ENCODE measurements around the gene CALM3.
A peak's percentile ranks its signal among the peaks of the same experiment; 100 is the strongest.

Gene CALM3

DNA sequence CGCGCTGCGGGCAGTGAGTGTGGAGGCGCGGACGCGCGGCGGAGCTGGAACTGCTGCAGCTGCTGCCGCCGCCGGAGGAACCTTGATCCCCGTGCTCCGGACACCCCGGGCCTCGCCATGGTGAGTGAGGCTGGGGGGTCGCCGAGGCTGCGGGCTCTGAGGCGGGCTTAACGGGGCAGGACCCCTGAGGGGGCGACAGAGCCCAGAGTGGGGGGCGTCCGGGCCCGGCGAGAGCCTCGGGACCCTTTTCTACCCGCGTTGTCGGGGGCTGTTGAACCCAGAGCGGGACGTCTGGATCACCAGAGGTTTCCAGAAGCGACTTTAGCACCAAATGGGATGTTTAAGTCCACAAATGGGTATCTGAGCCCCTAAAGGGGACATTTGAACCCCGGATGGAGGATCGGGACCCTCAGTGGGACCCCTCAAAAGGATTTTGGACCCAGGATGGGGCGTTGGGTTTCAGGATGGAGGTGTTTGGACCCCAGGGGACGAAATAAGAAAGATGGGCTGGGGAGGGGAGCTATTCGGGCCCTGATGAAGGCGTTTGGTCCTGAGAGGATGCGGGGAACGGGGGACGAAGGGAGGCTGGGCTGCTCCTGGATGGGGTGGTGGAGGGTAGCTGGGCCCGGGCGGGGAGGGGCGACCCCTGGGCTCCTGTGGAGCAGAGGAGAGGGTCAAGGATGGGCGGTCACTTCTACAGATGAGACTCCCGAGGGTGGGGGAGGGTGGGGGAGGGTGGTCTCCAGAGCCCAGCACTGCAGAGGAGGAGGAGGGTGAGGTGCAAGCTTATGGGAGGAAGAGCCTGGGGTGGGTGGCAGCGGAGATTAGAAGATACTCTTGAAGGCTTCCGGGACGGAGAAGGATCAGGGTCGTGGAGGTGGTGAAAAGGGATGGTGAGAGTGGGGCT is at the start of gene CALM3:
TSS of gene CALM3 (plus strand) at position 13 of the 907 bp plus-strand sequence. CDS start at position 118, 105 bp downstream.
- H3K36me3 ChIP-seq (replicated peaks; ENCODE audit: insufficient read depth, low read length) = no peaks in the 10 kb centered on the region
- peak within 1 kb of the TSS; percentile 92 for H3K27ac ChIP-seq (ENCODE audit: low read length)
- DNase-seq = no peak
- H4K20me1 ChIP-seq (ENCODE audit: insufficient read depth, low read length) = peaks cover 25% of the 10 kb centered on the region
- H3K9me2 ChIP-seq (replicated peaks; ENCODE audit: insufficient read depth, low read length) = no peaks in the 10 kb centered on the region
- H3F3A ChIP-seq (ENCODE audit: insufficient read depth, low read length) = 0 out of 2 replicates have a peak, but pooled peaks cover 3% of the 10 kb centered on the region
- peaks cover 13% of the 10 kb centered on the region for H3K4me1 ChIP-seq (ENCODE audit: low read length)
- no peaks in the 10 kb centered on the region for H3K27me3 ChIP-seq (replicated peaks; ENCODE audit: insufficient read depth, low read length)
- peak within 1 kb of the TSS; percentile 99 for H3K4me3 ChIP-seq (ENCODE audit: low read length)
- peaks cover 48% of the 10 kb centered on the region for H3K79me2 ChIP-seq (ENCODE audit: low read length)
- peak within 1 kb of the TSS; percentile 94 for H2AFZ ChIP-seq (ENCODE audit: low read length)
- H3K9me3 ChIP-seq (replicated peaks; ENCODE audit: insufficient read depth, low read length) = no peaks in the 10 kb centered on the region
- peak within 1 kb of the TSS; percentile 99 for H3K9ac ChIP-seq (ENCODE audit: low read length)
- TF ChIP-seq EZH2phosphoT487 (IDR thresholded peaks at IDR 0.05; ENCODE audit: low read length) = no peak
- no peak for TF ChIP-seq EZH2 (optimal IDR thresholded peaks at IDR 0.05; ENCODE audit: low read depth, low read length)
- TF ChIP-seq, protein P1, sequence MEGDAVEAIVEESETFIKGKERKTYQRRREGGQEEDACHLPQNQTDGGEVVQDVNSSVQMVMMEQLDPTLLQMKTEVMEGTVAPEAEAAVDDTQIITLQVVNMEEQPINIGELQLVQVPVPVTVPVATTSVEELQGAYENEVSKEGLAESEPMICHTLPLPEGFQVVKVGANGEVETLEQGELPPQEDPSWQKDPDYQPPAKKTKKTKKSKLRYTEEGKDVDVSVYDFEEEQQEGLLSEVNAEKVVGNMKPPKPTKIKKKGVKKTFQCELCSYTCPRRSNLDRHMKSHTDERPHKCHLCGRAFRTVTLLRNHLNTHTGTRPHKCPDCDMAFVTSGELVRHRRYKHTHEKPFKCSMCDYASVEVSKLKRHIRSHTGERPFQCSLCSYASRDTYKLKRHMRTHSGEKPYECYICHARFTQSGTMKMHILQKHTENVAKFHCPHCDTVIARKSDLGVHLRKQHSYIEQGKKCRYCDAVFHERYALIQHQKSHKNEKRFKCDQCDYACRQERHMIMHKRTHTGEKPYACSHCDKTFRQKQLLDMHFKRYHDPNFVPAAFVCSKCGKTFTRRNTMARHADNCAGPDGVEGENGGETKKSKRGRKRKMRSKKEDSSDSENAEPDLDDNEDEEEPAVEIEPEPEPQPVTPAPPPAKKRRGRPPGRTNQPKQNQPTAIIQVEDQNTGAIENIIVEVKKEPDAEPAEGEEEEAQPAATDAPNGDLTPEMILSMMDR (IDR thresholded peaks at IDR 0.05; ENCODE audit: low read length) = no peak
- H3K4me2 ChIP-seq (ENCODE audit: low read depth, low read length) = peak within 1 kb of the TSS; percentile 81

- TF ChIP-seq EZH2 (optimal IDR thresholded peaks at IDR 0.05; ENCODE audit: low read depth, low read length) = no peak
- TF ChIP-seq EZH2phosphoT487 (IDR thresholded peaks at IDR 0.05; ENCODE audit: low read length) = no peak
- TF ChIP-seq, protein P1 (IDR thresholded peaks at IDR 0.05; ENCODE audit: low read length) = no peak
- Histone ChIP-seq H4K20me1 (ENCODE audit: insufficient read depth, low read length) (no peaks in the 10 kb centered on the region), H2AFZ (ENCODE audit: low read length) (no peak overlapping the region), H3K9me2 (replicated peaks; ENCODE audit: insufficient read depth, low read length) (no peaks in the 10 kb centered on the region), H3K9ac (ENCODE audit: low read length) (no peak overlapping the region), H3K9me3 (replicated peaks; ENCODE audit: insufficient read depth, low read length) (no peaks in the 10 kb centered on the region), H3K79me2 (ENCODE audit: low read length) (no peaks in the 10 kb centered on the region), H3K27ac (ENCODE audit: low read length) (no peak overlapping the region), H3K4me2 (ENCODE audit: low read depth, low read length) (no peak overlapping the region), H3K27me3 (replicated peaks; ENCODE audit: insufficient read depth, low read length) (peaks cover 26% of the 10 kb centered on the region), H3F3A (ENCODE audit: insufficient read depth, low read length) (no peaks in the 10 kb centered on the region), H3K36me3 (replicated peaks; ENCODE audit: insufficient read depth, low read length) (no peaks in the 10 kb centered on the region), H3K4me1 (ENCODE audit: low read length) (no peaks in the 10 kb centered on the region), H3K4me3 (ENCODE audit: low read length) (no peak overlapping the region)
- DNase-seq = no peak
These were observed 48.2 kb upstream of the CALM3 start for GRCh38 chr19:46552891-46553290.

DNA sequence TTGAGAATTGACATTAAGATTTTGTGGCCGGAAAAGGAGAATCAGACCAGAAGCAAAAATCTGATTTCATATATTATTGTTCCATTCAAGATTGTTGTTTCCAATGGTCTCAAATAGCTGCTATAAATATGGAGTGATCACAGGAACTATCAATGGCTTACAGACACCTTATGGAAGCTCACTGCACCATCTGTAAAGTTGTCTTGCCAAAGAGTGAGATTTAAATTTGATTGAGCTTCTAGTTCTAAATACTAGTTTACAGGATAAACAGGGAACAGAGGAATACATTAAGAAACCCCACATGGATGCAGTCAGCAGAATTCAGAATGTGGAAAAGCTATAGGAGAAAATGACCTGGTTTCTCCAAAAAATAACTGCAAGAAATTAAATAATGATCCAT is 47.0 kb upstream of the CALM3 start:
- Histone ChIP-seq H3K9ac (ENCODE audit: low read length) (no peak overlapping the region), H3K4me3 (ENCODE audit: low read length) (no peak overlapping the region), H3K27ac (ENCODE audit: low read length) (no peak overlapping the region), H3K79me2 (ENCODE audit: low read length) (no peaks in the 10 kb centered on the region), H4K20me1 (ENCODE audit: insufficient read depth, low read length) (no peaks in the 10 kb centered on the region), H3K9me2 (replicated peaks; ENCODE audit: insufficient read depth, low read length) (no peaks in the 10 kb centered on the region), H3F3A (ENCODE audit: insufficient read depth, low read length) (no peaks in the 10 kb centered on the region), H2AFZ (ENCODE audit: low read length) (no peak overlapping the region), H3K9me3 (replicated peaks; ENCODE audit: insufficient read depth, low read length) (no peaks in the 10 kb centered on the region), H3K4me1 (ENCODE audit: low read length) (no peaks in the 10 kb centered on the region), H3K27me3 (replicated peaks; ENCODE audit: insufficient read depth, low read length) (peaks cover 26% of the 10 kb centered on the region), H3K4me2 (ENCODE audit: low read depth, low read length) (no peak overlapping the region), H3K36me3 (replicated peaks; ENCODE audit: insufficient read depth, low read length) (no peaks in the 10 kb centered on the region)
- no peak for DNase-seq
- no peak for TF ChIP-seq EZH2phosphoT487 (IDR thresholded peaks at IDR 0.05; ENCODE audit: low read length)
- no peak for TF ChIP-seq EZH2 (optimal IDR thresholded peaks at IDR 0.05; ENCODE audit: low read depth, low read length)
- TF ChIP-seq, protein P1 (IDR thresholded peaks at IDR 0.05; ENCODE audit: low read length) = no peak
